ENCODE results near the gene TNIP2.

DNA sequence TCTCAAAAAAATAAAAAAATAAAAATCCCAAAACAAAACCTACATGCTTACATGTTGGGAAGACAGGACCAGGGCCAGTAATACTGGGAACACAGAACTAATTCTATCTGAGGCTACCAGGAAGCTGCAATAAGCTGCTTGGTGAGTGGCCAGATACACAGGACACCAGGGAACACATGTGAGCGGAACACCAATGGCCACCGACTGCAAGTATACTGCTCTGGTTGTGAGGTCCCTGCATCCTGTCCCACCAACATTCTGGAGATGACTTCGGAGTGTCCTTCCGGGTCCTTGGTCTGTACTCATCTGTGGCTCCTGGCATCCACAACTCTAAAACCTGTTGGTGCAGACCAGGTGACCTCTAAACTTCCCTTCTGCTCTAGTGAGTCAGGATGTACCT lies 2.7 kb downstream of the TNIP2 start:
- no peak for TF ChIP-seq TAF1 (IDR thresholded peaks at IDR 0.05; ENCODE audit: borderline replicate concordance, low read depth, low read length)
- no peak for TF ChIP-seq POLR2A (IDR thresholded peaks at IDR 0.05; ENCODE audit: low read depth, low read length)

Measured in GM12892 (cell line).